ENCODE results near the gene SRPX2.

Gene SRPX2

GRCh38 chrX:100682939-100683338, 38.9 kb downstream of the SRPX2 start:
- TF ChIP-seq POLR2AphosphoS5 (IDR thresholded peaks at IDR 0.05; ENCODE audit: low read depth, low read length) (no peak), FOXP2 (optimal IDR thresholded peaks at IDR 0.05; ENCODE audit: borderline replicate concordance, extremely low read depth, extremely low read length, insufficient read depth) (no peak), SIN3A (IDR thresholded peaks at IDR 0.05; ENCODE audit: borderline replicate concordance, insufficient read depth, low read length) (no peak), REST (IDR thresholded peaks at IDR 0.05; ENCODE audit: insufficient read depth in 1 of 2, low read depth in 2 of 2, low read length in 2 of 2) (no peak), TAF1 (IDR thresholded peaks at IDR 0.05; ENCODE audit: borderline replicate concordance, insufficient read depth, low read length) (no peak)

GRCh38 chrX:100685284-100685996, 41.4 kb downstream of the SRPX2 start:
- TF ChIP-seq REST (IDR thresholded peaks at IDR 0.05; ENCODE audit: insufficient read depth in 1 of 2, low read depth in 2 of 2, low read length in 2 of 2): no peak
- no peak for TF ChIP-seq SIN3A (IDR thresholded peaks at IDR 0.05; ENCODE audit: borderline replicate concordance, insufficient read depth, low read length)
- no peak for TF ChIP-seq FOXP2 (optimal IDR thresholded peaks at IDR 0.05; ENCODE audit: borderline replicate concordance, extremely low read depth, extremely low read length, insufficient read depth)
- TF ChIP-seq TAF1 (IDR thresholded peaks at IDR 0.05; ENCODE audit: borderline replicate concordance, insufficient read depth, low read length): no peak
- TF ChIP-seq POLR2AphosphoS5 (IDR thresholded peaks at IDR 0.05; ENCODE audit: low read depth, low read length): no peak

DNA sequence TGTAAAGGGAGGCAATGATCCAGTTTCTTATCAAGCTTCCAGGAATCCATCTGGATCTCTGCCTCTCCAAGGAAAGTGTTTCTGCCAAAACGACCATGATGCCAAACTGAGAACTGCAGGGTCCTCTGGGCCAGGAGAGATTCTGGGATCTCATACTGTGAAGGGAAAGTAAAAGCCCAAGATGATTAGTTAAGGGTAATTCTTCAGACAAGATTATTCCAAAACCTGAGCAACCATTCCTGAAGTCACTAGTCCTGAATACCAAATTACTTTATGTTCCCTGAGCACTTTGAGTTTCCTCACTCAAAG, 42.0 kb downstream of the SRPX2 start:
- no peak for TF ChIP-seq REST (IDR thresholded peaks at IDR 0.05; ENCODE audit: insufficient read depth in 1 of 2, low read depth in 2 of 2, low read length in 2 of 2)
- no peak for TF ChIP-seq POLR2AphosphoS5 (IDR thresholded peaks at IDR 0.05; ENCODE audit: low read depth, low read length)
- no peak for TF ChIP-seq FOXP2 (optimal IDR thresholded peaks at IDR 0.05; ENCODE audit: borderline replicate concordance, extremely low read depth, extremely low read length, insufficient read depth)
- TF ChIP-seq SIN3A (IDR thresholded peaks at IDR 0.05; ENCODE audit: borderline replicate concordance, insufficient read depth, low read length): no peak
- TF ChIP-seq TAF1 (IDR thresholded peaks at IDR 0.05; ENCODE audit: borderline replicate concordance, insufficient read depth, low read length): no peak

GRCh38 chrX:100687128-100687527, 43.1 kb downstream of the SRPX2 start:
- TF ChIP-seq TAF1 (IDR thresholded peaks at IDR 0.05; ENCODE audit: borderline replicate concordance, insufficient read depth, low read length): no peak
- no peak for TF ChIP-seq POLR2AphosphoS5 (IDR thresholded peaks at IDR 0.05; ENCODE audit: low read depth, low read length)
- TF ChIP-seq REST (IDR thresholded peaks at IDR 0.05; ENCODE audit: insufficient read depth in 1 of 2, low read depth in 2 of 2, low read length in 2 of 2): no peak
- TF ChIP-seq SIN3A (IDR thresholded peaks at IDR 0.05; ENCODE audit: borderline replicate concordance, insufficient read depth, low read length): no peak
- TF ChIP-seq FOXP2 (optimal IDR thresholded peaks at IDR 0.05; ENCODE audit: borderline replicate concordance, extremely low read depth, extremely low read length, insufficient read depth): no peak
